Measurements from ENCODE around the gene ANKRD10. TPM values are rescaled to one million over a fixed set of nuclear protein-coding genes. Genes with fewer than 3 reads are reported as not detected.

The ANKRD10 gene
- total RNA-seq, 1 experiment from 2014 or later: 219 TPM

DNA sequence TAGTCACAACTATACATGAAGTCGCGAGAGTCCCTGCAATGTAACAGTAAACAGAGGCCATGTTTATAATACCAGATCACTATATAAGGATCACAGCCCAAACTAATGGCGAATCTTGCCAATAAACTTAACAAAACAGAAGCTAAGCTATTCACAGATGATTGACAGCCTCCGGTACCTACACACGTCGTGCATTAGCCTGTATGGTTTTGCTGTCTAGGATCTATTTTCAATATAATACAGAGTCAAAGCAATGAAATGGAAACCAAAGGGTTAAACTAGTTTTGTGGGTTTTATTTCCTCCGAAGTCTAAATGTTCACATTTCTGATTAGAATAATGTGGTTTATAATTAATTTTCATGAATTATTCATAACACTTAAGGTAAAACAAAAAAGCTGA lies 10.1 kb downstream of the ANKRD10 start:
- Mint-ChIP-seq H3K4me3 (no peak overlapping the region), H3K27ac (no peak overlapping the region), H3K9me3 (no peaks in the 10 kb centered on the region), H3K4me1 (peaks cover 41% of the 10 kb centered on the region), H3K27me3 (ENCODE audit: low read depth) (no peaks in the 10 kb centered on the region), H3K36me3 (peaks cover 48% of the 10 kb centered on the region)
- DNase-seq (ENCODE audit: low spot score) (no peak), ATAC-seq (no peak)
- CTCF ChIA-PET: interaction anchor here (2.1 kb wide), 1 partner anchor 10 kb away, joined by 9 read pairs; the partner anchor contains the start of gene ANKRD10
- POLR2A ChIA-PET: no interaction called here
- TF ChIP-seq, protein P1, sequence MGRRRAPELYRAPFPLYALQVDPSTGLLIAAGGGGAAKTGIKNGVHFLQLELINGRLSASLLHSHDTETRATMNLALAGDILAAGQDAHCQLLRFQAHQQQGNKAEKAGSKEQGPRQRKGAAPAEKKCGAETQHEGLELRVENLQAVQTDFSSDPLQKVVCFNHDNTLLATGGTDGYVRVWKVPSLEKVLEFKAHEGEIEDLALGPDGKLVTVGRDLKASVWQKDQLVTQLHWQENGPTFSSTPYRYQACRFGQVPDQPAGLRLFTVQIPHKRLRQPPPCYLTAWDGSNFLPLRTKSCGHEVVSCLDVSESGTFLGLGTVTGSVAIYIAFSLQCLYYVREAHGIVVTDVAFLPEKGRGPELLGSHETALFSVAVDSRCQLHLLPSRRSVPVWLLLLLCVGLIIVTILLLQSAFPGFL (CRISPR knock-in tag; IDR thresholded peaks at IDR 0.05; ENCODE audit: borderline replicate concordance): no peak
- TF ChIP-seq ATF1 (CRISPR knock-in tag; IDR thresholded peaks at IDR 0.05): no peak
- TF ChIP-seq SP1 (CRISPR knock-in tag; conservative IDR thresholded peaks at IDR 0.05): no peak
- TF ChIP-seq, protein P2, sequence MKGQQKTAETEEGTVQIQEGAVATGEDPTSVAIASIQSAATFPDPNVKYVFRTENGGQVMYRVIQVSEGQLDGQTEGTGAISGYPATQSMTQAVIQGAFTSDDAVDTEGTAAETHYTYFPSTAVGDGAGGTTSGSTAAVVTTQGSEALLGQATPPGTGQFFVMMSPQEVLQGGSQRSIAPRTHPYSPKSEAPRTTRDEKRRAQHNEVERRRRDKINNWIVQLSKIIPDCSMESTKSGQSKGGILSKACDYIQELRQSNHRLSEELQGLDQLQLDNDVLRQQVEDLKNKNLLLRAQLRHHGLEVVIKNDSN (CRISPR knock-in tag; IDR thresholded peaks at IDR 0.05): no peak
- TF ChIP-seq RELA (CRISPR knock-in tag; IDR thresholded peaks at IDR 0.05; ENCODE audit: borderline replicate concordance): no peak
- TF ChIP-seq, protein P3, sequence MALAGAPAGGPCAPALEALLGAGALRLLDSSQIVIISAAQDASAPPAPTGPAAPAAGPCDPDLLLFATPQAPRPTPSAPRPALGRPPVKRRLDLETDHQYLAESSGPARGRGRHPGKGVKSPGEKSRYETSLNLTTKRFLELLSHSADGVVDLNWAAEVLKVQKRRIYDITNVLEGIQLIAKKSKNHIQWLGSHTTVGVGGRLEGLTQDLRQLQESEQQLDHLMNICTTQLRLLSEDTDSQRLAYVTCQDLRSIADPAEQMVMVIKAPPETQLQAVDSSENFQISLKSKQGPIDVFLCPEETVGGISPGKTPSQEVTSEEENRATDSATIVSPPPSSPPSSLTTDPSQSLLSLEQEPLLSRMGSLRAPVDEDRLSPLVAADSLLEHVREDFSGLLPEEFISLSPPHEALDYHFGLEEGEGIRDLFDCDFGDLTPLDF (CRISPR knock-in tag; IDR thresholded peaks at IDR 0.05): no peak
- TF ChIP-seq CREM (CRISPR knock-in tag; IDR thresholded peaks at IDR 0.05): no peak
- TF ChIP-seq FOXK1 (CRISPR knock-in tag; IDR thresholded peaks at IDR 0.05): no peak

DNA sequence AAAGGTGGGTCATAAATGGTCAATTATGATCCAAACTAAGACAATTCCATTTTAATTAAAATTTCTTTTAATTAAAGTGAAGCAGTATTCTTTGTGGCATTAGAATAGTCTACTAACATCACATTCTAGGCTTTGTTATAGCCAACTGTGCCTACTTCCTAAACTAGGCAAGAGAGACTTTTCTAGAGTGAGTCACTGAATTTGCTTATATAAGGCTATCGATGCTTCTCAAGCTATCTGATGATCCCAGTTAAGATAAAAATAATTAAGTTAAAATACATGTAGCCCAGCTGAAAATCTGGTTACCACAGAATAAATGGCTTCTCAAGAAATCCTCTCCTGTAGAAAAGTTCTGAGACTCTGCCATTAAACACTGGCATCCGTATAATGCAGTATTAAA lies 12.5 kb downstream of the ANKRD10 start:
- DNase-seq (ENCODE audit: low spot score) (no peak), ATAC-seq (no peak)
- no peaks in the 10 kb centered on the region for H3K9me3 Mint-ChIP-seq
- ChIA-PET CTCF (no interaction called here), POLR2A (interaction anchor here (0.9 kb wide), 1 partner anchor 13 kb away, joined by 3 read pairs; the partner anchor contains the start of gene ANKRD10)
- no peak for TF ChIP-seq IRF2 (CRISPR knock-in tag; IDR thresholded peaks at IDR 0.05; ENCODE audit: borderline replicate concordance, low read depth)
- no peak for TF ChIP-seq HMGA2 (CRISPR knock-in tag; IDR thresholded peaks at IDR 0.05)
- H3K27ac Mint-ChIP-seq: no peak overlapping the region
- no peaks in the 10 kb centered on the region for H3K27me3 Mint-ChIP-seq (ENCODE audit: low read depth)
- peaks cover 56% of the 10 kb centered on the region for H3K36me3 Mint-ChIP-seq
- H3K4me1 Mint-ChIP-seq: peaks cover 18% of the 10 kb centered on the region
- H3K4me3 Mint-ChIP-seq: no peak overlapping the region

DNA sequence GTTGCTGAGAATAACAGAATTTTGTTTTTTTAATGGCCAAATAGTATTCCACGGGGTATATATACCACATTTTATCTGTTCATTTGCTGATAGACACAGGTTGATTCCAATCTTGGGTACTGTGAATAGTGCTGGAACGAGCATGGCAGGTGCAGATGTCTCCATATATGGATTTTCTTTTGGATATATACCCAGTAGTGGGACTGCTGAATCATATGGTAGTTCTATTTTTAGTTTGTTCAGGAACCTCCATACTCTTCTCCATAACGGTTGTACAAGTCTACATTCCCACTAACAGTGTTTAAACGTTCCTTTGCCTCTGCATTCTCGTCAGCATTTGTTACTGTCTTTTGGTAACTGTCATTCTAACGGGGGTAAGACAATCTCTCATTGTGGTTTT lies 17.3 kb downstream of the ANKRD10 start:
- no peaks in the 10 kb centered on the region for H3K27me3 Mint-ChIP-seq (ENCODE audit: low read depth)
- no peaks in the 10 kb centered on the region for H3K9me3 Mint-ChIP-seq
- H3K4me3 Mint-ChIP-seq: no peak overlapping the region
- ChIA-PET POLR2A (no interaction called here), CTCF (interaction anchor here (2.5 kb wide), 1 partner anchor 18 kb away, joined by 7 read pairs; the partner anchor contains the start of gene ANKRD10)
- no peak for DNase-seq (ENCODE audit: low spot score)
- no peaks in the 10 kb centered on the region for H3K4me1 Mint-ChIP-seq
- H3K36me3 Mint-ChIP-seq: peaks cover 48% of the 10 kb centered on the region
- no peak for ATAC-seq
- H3K27ac Mint-ChIP-seq: no peak overlapping the region
- no peak for TF ChIP-seq CREM (CRISPR knock-in tag; IDR thresholded peaks at IDR 0.05)
- TF ChIP-seq, protein P4, sequence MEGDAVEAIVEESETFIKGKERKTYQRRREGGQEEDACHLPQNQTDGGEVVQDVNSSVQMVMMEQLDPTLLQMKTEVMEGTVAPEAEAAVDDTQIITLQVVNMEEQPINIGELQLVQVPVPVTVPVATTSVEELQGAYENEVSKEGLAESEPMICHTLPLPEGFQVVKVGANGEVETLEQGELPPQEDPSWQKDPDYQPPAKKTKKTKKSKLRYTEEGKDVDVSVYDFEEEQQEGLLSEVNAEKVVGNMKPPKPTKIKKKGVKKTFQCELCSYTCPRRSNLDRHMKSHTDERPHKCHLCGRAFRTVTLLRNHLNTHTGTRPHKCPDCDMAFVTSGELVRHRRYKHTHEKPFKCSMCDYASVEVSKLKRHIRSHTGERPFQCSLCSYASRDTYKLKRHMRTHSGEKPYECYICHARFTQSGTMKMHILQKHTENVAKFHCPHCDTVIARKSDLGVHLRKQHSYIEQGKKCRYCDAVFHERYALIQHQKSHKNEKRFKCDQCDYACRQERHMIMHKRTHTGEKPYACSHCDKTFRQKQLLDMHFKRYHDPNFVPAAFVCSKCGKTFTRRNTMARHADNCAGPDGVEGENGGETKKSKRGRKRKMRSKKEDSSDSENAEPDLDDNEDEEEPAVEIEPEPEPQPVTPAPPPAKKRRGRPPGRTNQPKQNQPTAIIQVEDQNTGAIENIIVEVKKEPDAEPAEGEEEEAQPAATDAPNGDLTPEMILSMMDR (IDR thresholded peaks at IDR 0.05): no peak
- no peak for TF ChIP-seq OVOL2 (CRISPR knock-in tag; IDR thresholded peaks at IDR 0.05; ENCODE audit: borderline replicate concordance)
- TF ChIP-seq, protein P5, sequence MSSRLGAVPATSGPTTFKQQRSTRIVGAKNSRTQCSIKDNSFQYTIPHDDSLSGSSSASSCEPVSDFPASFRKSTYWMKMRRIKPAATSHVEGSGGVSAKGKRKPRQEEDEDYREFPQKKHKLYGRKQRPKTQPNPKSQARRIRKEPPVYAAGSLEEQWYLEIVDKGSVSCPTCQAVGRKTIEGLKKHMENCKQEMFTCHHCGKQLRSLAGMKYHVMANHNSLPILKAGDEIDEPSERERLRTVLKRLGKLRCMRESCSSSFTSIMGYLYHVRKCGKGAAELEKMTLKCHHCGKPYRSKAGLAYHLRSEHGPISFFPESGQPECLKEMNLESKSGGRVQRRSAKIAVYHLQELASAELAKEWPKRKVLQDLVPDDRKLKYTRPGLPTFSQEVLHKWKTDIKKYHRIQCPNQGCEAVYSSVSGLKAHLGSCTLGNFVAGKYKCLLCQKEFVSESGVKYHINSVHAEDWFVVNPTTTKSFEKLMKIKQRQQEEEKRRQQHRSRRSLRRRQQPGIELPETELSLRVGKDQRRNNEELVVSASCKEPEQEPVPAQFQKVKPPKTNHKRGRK (CRISPR knock-in tag; IDR thresholded peaks at IDR 0.05; ENCODE audit: borderline replicate concordance): no peak
- no peak for TF ChIP-seq TEAD4 (CRISPR knock-in tag; IDR thresholded peaks at IDR 0.05)
- TF ChIP-seq NR1H2 (CRISPR knock-in tag; IDR thresholded peaks at IDR 0.05): no peak
- TF ChIP-seq, protein P6, sequence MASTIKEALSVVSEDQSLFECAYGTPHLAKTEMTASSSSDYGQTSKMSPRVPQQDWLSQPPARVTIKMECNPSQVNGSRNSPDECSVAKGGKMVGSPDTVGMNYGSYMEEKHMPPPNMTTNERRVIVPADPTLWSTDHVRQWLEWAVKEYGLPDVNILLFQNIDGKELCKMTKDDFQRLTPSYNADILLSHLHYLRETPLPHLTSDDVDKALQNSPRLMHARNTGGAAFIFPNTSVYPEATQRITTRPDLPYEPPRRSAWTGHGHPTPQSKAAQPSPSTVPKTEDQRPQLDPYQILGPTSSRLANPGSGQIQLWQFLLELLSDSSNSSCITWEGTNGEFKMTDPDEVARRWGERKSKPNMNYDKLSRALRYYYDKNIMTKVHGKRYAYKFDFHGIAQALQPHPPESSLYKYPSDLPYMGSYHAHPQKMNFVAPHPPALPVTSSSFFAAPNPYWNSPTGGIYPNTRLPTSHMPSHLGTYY (CRISPR knock-in tag; IDR thresholded peaks at IDR 0.05): no peak
- TF ChIP-seq, protein P7, sequence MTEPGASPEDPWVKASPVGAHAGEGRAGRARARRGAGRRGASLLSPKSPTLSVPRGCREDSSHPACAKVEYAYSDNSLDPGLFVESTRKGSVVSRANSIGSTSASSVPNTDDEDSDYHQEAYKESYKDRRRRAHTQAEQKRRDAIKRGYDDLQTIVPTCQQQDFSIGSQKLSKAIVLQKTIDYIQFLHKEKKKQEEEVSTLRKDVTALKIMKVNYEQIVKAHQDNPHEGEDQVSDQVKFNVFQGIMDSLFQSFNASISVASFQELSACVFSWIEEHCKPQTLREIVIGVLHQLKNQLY (CRISPR knock-in tag; IDR thresholded peaks at IDR 0.05): no peak
- no peak for TF ChIP-seq NFE2L1 (CRISPR knock-in tag; IDR thresholded peaks at IDR 0.05)
- TF ChIP-seq RELA (CRISPR knock-in tag; IDR thresholded peaks at IDR 0.05; ENCODE audit: borderline replicate concordance): no peak
- no peak for TF ChIP-seq NR3C1 (CRISPR knock-in tag; conservative IDR thresholded peaks at IDR 0.05; ENCODE audit: low read depth)
- no peak for TF ChIP-seq GABPB1 (CRISPR knock-in tag; IDR thresholded peaks at IDR 0.05)
- no peak for TF ChIP-seq ELF4 (CRISPR knock-in tag; IDR thresholded peaks at IDR 0.05; ENCODE audit: low read depth)
- no peak for TF ChIP-seq ATF1 (CRISPR knock-in tag; IDR thresholded peaks at IDR 0.05)
- TF ChIP-seq ZNF138 (CRISPR knock-in tag; conservative IDR thresholded peaks at IDR 0.05): no peak
- TF ChIP-seq, protein P8, sequence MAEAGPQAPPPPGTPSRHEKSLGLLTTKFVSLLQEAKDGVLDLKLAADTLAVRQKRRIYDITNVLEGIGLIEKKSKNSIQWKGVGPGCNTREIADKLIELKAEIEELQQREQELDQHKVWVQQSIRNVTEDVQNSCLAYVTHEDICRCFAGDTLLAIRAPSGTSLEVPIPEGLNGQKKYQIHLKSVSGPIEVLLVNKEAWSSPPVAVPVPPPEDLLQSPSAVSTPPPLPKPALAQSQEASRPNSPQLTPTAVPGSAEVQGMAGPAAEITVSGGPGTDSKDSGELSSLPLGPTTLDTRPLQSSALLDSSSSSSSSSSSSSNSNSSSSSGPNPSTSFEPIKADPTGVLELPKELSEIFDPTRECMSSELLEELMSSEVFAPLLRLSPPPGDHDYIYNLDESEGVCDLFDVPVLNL (CRISPR knock-in tag; IDR thresholded peaks at IDR 0.05; ENCODE audit: borderline replicate concordance, low read depth): no peak
